GM21717 (cell line): ENCODE data around the gene KRTAP12-4.
"Not testable (repeated sequence)": the region's sequence is repeated elsewhere in the genome, so short reads cannot be mapped to it uniquely, and the experiment has no call there.

ENCODE experiments used
- ATAC-seq: cut with Tn5 transposase; IDR thresholded peaks from one replicate; pipeline ENCODE4 v1.9.1; 2021; ENCODE audit warnings: mild to moderate bottlenecking, moderate library complexity; ENCODE audit not compliant: unreplicated experiment

Gene KRTAP12-4

DNA sequence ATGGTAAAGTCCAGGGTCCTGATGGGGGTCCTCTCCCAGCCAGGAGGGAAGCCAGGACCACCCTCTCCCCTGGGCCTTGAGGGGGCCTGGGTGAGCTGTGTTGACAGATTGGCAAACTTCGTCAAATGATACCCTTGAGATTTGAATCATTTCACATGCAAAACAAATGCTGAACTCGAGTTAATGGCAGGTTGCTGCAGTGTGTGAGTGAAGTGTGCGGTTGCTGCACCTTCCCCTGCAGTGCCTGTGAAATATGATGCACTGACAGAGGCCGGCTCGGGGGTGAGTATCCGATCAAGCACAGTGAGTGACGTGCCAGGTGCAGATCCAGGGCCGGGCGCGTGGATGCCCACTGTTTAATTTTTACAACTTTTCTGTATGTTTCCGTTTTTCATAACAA, 33.2 kb upstream of the KRTAP12-4 start:
- ATAC-seq: no peak

DNA sequence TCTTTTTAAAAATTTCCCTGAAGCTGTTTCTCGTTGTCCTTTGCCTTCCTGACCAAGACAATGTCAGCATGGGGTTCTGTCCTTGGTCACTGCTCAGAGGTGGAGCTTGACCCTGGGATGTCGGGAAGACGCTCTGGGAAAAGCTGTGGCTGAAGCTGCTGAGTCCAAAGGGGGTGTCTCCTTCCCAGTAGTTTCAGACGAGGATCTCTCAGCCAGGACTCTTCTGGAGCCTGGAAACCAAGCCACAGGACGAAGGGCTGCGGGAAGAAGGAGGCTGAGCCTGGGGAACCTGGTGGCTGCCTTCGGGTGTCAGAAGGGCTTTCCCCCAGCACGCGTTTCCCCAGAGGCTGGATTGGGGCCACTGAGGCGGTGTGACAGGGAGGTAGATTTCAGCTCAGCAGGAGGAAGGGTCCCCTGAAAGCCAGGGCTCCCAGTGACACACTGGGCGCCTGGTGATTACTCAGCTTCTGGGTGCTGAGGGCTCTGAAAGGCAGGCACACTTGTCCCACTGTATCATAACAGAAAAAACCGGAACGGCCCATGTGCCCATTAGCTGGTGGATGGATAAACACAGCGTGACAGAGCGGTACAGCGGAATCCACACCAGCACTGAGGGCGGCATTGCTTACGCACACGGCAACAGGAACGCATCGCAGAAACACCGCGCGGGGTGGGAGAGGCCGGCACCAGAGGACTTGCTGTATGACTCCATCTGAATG, 32.5 kb upstream of the KRTAP12-4 start:
- no peak for ATAC-seq

DNA sequence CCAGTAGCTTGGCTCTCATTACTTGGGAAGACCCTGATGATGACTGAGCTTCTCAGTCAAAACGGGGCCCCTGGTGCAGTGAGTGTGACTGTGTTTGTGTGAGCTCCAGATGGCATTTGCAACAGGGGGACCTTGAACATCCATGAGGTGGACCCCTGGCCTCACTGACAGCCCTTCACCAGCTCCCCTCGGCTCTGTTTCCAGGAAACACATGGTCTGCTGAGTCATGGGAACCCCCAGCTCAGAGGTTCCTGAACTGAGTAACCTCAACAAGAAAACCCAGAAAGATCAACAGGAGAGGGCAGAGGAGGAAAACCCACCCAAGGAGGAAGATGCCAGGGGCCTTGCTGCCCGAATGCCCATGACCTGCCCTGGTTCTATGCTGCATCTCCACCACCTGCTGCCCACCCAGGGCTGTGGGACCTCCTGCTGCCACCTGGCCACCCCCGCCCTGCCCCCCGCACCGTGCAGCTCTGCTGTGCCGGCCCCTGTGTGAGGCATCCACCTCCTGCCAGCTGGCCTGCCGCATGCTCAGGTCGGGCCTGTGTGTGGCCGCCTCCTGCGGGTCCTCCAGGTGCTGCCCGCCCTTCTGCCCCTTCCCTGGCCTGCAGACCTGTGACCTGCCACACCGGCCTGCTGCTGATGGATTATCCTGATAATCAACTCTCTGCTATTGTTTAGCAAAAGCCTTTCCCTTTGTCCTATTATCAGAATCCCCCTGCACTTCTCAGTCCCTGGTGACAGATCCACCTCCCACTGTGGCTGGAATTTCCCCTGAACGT, 31.7 kb upstream of the KRTAP12-4 start:
- no peak for ATAC-seq

DNA sequence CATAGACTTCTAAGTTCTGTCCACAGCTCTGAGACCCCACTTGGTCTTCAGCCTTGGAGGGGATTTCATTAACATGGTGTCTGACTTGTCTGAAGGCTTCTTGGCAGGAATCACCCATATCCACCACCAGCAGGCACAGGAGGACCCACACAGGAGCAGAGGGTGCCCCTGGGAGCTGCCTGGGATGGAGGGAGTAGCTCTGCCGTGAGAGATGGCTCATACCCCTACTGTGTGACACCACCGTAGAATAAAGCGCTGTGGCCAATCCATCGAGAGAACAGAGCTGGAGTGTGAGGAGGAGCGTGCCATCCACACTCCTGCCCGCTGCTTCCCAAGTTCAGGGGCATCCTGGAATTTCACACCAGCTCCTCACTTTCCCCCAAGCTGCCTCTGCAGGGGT, 30.6 kb upstream of the KRTAP12-4 start:
- not testable (repeated sequence) for ATAC-seq

DNA sequence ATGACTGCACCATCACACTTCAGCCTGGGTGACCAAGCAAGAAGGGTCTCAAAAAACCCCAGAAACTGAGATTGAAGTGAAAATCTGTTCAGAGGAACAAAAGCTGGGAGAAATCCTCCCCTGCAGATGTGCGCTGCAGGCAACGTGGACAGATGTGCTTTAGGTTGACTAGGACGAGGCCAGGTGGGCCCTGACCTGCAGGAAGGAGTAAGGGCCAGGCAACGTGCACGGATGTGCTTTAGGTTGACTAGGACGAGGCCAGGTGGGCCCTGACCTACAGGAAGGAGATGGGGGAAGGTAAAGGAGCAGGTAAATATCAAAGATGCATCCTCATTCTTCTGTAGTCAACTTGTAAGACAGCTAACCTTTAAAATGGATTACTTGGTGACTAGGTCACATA, 30.0 kb upstream of the KRTAP12-4 start:
- ATAC-seq: no peak

DNA sequence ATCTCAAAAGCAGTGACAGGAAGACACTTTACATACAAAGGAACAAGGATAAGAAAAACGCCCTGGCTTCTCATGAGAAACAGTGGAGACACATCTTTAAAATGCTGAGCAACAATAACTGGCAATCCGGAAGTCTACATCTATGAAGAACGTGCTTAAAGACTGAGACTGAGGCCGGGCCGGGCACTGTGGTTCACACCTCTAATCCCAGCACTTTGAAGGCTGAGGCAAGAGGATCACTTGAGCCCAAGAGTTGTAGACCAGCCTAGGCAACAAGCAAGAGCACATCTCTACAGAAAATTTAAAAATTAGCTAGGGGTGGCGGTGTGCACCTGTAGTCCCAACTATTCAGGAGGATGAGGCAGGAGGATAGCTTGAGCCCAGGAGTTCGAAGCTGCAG, 29.6 kb upstream of the KRTAP12-4 start:
- no peak for ATAC-seq

DNA sequence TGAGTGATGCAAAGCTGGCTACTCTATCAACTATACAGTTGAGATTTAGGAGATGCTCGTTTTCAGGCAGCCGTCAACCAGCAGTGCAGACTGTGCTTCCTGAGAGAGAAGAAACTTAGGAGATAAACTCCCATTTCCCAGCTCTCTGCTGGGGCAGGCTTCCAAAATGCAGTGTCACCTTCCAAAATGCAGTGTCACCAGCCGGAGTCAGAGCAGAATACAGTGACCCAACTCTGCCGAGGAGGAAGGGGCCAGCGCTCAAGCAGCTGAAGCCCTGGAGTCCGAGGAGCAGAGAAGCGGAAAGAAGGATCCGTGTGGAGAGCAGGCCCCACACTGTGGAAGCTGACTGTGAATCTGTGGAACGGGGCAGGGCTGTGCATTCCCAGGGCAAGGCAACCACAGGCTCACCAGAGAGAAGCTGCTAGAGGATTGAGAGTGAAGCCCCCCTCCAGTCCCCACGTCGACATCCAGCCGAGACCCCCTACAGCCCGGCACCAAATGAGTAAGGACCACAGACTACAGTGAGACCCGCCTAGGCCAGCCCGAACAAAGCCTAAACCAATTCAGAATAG, 28.2 kb upstream of the KRTAP12-4 start:
- ATAC-seq: no peak

DNA sequence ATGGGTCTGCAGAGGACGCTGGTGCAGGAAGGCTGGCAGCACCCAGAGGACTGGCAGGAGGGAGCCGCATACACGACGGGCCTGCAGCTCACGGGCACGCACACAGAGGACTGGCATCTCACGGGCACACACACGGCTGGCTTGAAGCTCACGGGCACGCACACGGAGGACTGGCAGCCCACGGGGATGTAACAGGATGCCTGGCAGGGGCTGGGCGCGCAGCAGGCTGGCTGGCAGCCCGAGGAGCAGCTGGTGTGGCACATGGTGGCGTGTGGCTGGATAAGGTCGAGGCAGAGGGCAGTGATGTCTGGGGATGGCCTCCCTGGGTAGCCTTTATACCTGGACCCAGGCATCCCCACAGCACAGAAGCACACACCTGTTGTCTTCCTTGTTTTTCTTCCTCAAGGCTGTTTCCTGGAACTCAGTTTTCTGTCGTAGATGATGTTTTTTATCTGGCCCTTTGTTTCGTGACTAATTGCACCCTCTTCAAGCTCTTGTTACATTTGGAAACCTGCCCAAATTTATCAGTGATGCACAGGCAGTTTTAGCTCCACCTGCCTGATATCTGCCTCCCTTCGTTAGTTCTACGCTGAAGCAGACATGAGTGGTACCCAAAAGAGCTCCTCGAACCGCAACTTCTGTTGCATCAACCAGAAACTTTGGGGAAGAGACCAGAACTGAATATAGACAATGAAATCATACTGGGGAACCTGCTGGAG, 27.6 kb upstream of the KRTAP12-4 start, which contains the start of gene KRTAP12-1:
Gene KRTAP12-1, minus strand, starts transcription at position 303 of the 719 bp plus-strand sequence. Its CDS starts 40 bp downstream, at position 263.
- ATAC-seq: no peak

DNA sequence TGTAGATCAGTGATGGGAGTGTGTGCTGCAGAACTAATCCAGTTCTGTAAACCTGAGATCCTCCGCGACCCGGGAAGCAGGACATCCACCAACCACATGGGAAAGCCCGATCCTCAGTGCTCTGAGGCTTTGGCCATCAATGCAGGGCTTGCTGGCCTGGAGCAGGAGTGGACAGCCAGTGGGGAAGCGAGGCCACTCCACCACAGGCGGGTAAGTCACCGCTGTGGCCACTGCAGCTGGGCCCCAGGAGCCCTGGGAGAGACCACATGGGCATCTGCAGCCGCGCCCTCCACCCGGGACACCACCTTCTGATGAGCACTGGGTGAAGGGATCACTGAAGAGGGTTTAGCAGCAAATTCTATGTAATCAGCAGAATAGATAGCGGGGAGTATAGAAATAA, 26.7 kb upstream of the KRTAP12-4 start:
- ATAC-seq: no peak

DNA sequence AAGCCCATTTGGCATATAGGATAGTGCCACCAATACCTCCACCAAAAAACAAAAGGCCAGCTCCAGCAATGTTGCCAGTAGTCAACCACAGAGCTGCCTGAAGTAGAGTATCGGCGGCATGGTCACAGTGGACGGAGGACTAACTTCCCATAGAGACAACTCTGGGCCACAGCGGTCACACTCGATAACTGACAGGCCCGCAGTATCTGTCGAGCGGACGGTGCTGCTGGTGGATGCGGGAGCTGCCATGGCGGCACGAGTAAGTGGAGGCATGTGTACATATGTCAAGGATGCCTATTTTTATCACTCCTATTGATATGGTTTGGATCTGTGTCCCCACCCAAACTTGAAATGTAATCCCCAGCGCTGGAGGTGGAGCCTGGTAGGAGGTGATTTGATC, 23.4 kb upstream of the KRTAP12-4 start:
- ATAC-seq: no peak

DNA sequence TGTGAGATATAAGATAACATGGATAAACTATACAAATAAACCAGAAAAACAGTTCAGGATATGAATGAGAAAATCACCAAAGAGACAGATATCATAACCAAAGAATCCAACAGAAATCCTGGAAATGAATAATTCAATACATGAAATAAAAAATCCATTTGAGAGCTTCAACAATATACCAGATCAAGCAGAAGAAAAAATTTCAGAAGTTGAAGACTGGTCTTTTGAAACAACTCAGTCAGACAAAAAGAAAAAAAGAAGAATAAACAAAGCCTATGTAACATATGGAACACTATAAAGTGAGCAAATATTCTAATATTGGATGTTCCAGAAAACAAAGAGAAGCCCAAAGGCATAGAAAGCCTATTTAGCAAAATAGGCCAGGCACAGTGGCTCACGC, 17.5 kb upstream of the KRTAP12-4 start:
- no peak for ATAC-seq

DNA sequence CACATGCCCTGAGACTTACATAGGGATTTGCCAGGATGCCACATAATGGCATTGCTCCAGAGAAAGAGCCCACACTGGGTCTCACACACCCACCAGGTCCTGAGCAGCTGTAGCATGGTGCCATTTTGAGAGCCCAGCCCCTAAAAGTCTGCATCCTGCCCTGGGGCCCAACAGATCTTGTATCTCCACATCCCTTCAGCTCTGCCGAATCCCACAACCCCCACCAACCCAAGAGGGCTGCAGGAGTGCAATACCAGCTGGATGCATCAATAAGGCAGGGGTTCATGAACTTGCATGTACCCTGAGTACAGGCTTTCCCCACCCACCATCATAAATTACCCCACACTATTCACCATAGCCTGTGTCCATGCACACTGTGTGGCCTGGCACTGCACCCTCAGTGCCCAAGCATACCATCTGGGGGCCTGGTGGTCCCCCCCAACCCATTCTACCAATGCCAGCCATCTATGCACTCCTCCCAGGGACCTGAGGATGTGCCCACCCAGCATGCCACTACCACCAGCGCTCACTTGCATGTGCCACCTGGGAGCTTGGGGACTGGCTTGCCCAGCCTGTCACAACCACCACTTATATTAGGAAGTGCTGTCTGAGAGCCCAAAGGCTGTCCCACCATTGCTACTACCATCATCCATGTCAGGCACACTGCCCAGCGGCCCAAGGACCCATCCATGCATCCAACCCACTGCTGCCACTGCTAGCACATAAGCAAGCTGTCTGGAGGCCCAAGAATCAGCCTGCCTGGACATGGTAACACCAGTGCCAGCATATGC, 16.4 kb upstream of the KRTAP12-4 start:
- ATAC-seq: no peak

DNA sequence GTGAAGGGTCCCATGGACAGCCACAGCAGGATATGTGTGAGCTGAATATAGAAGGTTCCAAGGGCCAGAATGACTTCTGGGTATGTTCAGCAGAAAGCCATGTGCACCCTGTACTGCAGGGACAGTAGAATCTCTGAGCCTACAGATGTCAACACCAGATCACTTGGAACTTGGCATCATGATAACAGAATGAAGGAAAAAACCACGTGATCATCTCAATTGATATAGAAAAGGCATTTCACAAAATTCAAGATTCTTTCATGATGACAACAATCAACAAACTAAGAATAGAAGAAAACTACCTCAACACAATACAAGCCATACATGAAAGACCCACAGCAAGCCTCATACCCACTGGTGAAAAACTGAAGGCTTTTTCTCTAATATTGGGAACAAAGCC, 13.2 kb upstream of the KRTAP12-4 start:
- ATAC-seq: no peak

DNA sequence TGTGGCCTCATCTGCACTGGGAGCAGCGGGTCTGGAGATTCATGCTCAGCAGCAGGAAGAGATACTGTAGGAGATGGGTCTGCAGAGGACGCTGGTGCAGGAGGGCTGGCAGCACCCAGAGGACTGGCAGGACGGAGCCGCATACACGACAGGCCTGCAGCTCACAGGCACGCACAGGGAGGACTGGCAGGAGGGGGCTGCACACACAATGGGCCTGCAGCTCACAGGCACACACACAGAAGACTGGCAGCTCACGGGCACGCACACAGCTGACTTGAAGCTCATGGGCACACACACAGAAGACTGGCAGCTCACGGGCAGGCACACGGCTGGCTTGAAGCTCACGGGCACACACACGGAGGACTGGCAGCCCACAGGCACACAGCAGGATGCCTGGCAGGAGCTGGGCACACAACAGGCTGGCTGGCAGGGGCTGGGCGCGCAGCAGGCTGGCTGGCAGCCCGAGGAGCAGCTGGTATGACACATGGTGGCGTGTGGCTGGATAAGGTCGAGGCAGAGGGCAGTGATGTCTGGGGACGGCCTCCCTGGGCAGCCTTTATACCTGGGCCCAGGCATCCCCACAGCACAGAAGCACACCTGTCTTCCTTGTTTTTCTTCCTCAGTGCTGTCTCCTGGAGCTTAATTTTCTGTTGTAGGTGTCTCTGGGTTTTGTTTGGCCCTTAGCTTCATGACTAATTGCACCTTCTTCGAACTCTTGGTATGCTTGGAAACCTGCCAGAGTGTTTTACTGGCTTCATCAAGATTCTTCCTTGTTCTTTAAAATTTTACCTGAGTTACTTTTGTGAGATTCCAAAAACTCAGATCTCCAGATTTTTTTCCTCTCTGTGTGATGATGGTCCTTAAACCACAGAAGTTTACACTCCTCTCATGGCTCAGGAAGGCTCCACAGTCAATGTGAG, 12.2 kb upstream of the KRTAP12-4 start, which contains the start of gene KRTAP12-2:
Gene KRTAP12-2, minus strand, starts transcription at position 527 of the 920 bp plus-strand sequence. Its CDS starts 41 bp downstream, at position 486.
- no peak for ATAC-seq

DNA sequence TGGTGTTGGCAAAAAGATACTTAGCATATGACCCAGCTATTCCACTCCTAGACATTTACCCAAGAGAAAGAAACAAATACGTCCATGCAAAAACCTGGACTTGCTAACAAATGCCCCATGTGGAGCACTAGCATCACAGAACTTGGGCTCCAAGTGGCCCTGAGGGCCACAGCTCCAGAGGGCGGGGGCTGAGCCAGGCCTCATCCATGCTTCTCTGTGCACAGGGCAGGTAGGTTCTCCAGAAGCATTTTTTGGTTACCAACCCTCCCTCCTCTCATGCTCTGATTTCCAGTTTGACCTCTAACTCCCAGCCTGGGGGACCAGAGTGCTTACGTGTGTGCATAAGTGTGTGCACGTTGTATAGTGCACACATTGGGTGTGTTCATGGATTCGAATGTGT, 10.2 kb upstream of the KRTAP12-4 start:
- ATAC-seq: no peak

DNA sequence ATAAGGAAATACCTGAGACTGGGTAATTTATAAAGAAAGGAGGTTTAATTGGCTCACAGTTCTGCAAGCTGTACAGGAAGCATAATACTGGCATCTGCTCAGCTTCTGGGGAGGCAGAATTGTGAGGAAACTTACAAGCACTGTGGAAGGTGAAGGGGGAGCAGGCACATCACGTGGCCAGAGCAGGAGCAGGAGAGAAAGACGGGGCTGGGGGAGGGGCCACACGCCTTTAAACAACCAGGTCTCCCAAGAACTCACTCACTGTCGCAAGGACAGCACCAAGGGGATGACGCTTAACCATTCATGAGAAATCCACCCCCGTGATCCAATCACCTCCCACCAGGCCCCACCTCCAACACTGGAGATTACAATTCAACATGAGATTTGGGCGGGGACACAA, 7.1 kb upstream of the KRTAP12-4 start:
- not testable (repeated sequence) for ATAC-seq

DNA sequence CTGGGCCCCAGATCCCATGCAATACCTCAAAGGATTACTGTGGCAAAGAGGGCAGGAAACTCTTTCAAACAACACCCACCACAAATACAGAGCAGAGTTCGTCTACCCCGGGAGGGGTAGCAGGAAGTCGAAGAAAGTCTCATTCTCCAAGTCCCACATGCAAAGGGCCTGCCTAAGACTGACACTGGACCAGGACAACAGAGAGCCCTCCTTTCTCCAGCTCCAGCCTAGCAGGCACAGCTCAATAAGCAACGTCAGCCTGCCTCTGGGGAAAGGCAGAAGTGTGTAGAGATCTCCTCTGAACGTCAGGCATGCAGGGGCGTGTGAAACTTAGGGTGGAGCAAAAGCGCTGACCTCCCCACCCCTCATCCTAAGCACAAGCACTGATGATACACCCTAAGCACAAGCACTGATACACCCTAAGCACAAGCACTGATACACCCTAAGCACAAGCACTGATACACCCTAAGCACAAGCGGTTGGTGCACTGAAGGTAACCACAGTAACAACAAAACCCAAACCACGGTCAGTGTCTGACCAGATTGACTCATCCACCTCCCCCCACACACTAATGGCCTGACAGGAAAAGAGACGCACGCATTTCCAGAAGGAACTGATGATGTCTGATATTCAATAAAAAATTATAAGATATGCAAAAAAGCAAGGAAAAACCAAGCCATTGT, 4.6 kb upstream of the KRTAP12-4 start:
- no peak for ATAC-seq

DNA sequence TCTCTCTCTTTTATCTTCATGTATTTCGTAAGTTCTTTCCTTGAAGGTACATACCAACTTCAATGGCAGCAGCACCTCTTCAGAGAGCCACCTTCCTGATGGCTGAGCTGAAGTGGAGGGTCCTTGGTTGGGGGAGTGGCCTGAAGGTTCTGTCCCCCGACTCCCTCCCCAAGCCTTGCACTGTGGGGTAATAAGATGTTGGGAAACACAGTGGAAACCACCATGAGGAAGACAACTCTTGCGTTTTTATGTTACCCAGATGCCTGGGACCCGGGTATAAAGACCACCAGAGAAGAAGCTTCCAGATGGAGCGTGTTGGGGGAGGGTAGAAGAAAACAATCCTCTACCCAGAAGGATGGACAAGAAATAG, 4.1 kb upstream of the KRTAP12-4 start:
- no peak for ATAC-seq
